WTC11 (cell line): ENCODE measurements around the gene NCF2. TPM values are rescaled to one million over a fixed set of nuclear protein-coding genes. Genes with fewer than 3 reads are reported as not detected.

Experiments used
- CBFB ChIP-seq: sonication (generic); formaldehyde crosslinking; IDR thresholded peaks from 2 replicates; pipeline ENCODE4 v1.8.1; 2022; ENCODE audit warnings: mild to moderate bottlenecking, low read depth, missing genetic modification reagents
- CREM ChIP-seq: sonication (generic); formaldehyde crosslinking; IDR thresholded peaks from 2 replicates; pipeline ENCODE4 v1.8.1; 2022; ENCODE audit warnings: mild to moderate bottlenecking, missing genetic modification reagents, moderate library complexity
- FOXP1 ChIP-seq: sonication (generic); formaldehyde crosslinking; IDR thresholded peaks from 2 replicates; pipeline ENCODE4 v1.8.0; 2022; ENCODE audit warnings: missing genetic modification reagents, mild to moderate bottlenecking, moderate library complexity, borderline replicate concordance
- IRF2 ChIP-seq: sonication (generic); formaldehyde crosslinking; IDR thresholded peaks from 2 replicates; pipeline ENCODE4 v1.8.0; 2022; ENCODE audit warnings: low read depth, missing genetic modification reagents, borderline replicate concordance
- JAZF1 ChIP-seq: fragments of 250-450 bp; sonication (Bioruptor Pico); IDR thresholded peaks from 2 replicates; pipeline ENCODE4 v1.9.0; 2021; ENCODE audit warnings: moderate library complexity, mild to moderate bottlenecking, inconsistent platforms
- NFATC4 ChIP-seq: fragments of 250-450 bp; sonication (Bioruptor Pico); IDR thresholded peaks from 2 replicates; pipeline ENCODE4 v1.9.0; 2021; ENCODE audit warnings: mild to moderate bottlenecking
- NFYB ChIP-seq: sonication (generic); formaldehyde crosslinking; conservative IDR thresholded peaks from 2 replicates; pipeline ENCODE4 v1.8.0; 2022; ENCODE audit warnings: low read depth, missing genetic modification reagents
- OVOL2 ChIP-seq: fragments of 250-450 bp; sonication (Bioruptor Pico); IDR thresholded peaks from 2 replicates; pipeline ENCODE4 v1.9.0; 2021; ENCODE audit warnings: mild to moderate bottlenecking, borderline replicate concordance
- PRRX2 ChIP-seq: fragments of 250-450 bp; sonication (Bioruptor Pico); IDR thresholded peaks from 2 replicates; pipeline ENCODE4 v1.8.0; 2021; ENCODE audit warnings: mild to moderate bottlenecking
- SMAD3 ChIP-seq: sonication (generic); formaldehyde crosslinking; IDR thresholded peaks from 2 replicates; pipeline ENCODE4 v1.8.0; 2022; ENCODE audit warnings: missing genetic modification reagents, mild to moderate bottlenecking, borderline replicate concordance
- SMAD4 ChIP-seq: sonication (generic); formaldehyde crosslinking; IDR thresholded peaks from 2 replicates; pipeline ENCODE4 v1.8.0; 2022; ENCODE audit warnings: mild to moderate bottlenecking, missing genetic modification reagents
- SOX15 ChIP-seq: fragments of 250-450 bp; sonication (Bioruptor Pico); IDR thresholded peaks from 2 replicates; pipeline ENCODE4 v1.9.0; 2021; ENCODE audit warnings: mild to moderate bottlenecking
- SP1 ChIP-seq: sonication (generic); formaldehyde crosslinking; conservative IDR thresholded peaks from 2 replicates; pipeline ENCODE4 v1.8.1; 2022; ENCODE audit warnings: missing genetic modification reagents
- STAT6 ChIP-seq: sonication (generic); formaldehyde crosslinking; conservative IDR thresholded peaks from 2 replicates; pipeline ENCODE4 v1.8.1; 2023; ENCODE audit warnings: mild to moderate bottlenecking, low read depth, missing genetic modification reagents, moderate library complexity
- TCF7 ChIP-seq: sonication (generic); formaldehyde crosslinking; IDR thresholded peaks from 2 replicates; pipeline ENCODE4 v1.8.0; 2022; ENCODE audit warnings: mild to moderate bottlenecking, low read depth, missing genetic modification reagents, moderate library complexity
- TEAD1 ChIP-seq: sonication (generic); formaldehyde crosslinking; IDR thresholded peaks from 2 replicates; pipeline ENCODE4 v1.8.0; 2022; ENCODE audit warnings: mild to moderate bottlenecking, missing genetic modification reagents
- TEAD4 ChIP-seq: sonication (generic); formaldehyde crosslinking; IDR thresholded peaks from 2 replicates; pipeline ENCODE4 v1.8.0; 2022; ENCODE audit warnings: mild to moderate bottlenecking, missing genetic modification reagents
- ZNF263 ChIP-seq: sonication (generic); formaldehyde crosslinking; IDR thresholded peaks from 2 replicates; pipeline ENCODE4 v1.8.1; 2022; ENCODE audit warnings: low read depth, mild to moderate bottlenecking, moderate library complexity, missing genetic modification reagents
- ZNF396 ChIP-seq: fragments of 250-450 bp; sonication (Bioruptor Pico); IDR thresholded peaks from 2 replicates; pipeline ENCODE4 v1.8.0; 2021; ENCODE audit warnings: mild to moderate bottlenecking, moderate library complexity, borderline replicate concordance
- ZNF425 ChIP-seq: fragments of 250-450 bp; sonication (Bioruptor Pico); conservative IDR thresholded peaks from 2 replicates; pipeline ENCODE4 v1.9.0; 2021; ENCODE audit warnings: mild to moderate bottlenecking
- ZNF512 ChIP-seq: sonication (generic); formaldehyde crosslinking; IDR thresholded peaks from 2 replicates; pipeline ENCODE4 v1.8.1; 2022; ENCODE audit warnings: missing genetic modification reagents, borderline replicate concordance
- ZNF671 ChIP-seq: fragments of 250-450 bp; sonication (Bioruptor Pico); IDR thresholded peaks from 2 replicates; pipeline ENCODE4 v1.8.0; 2021; ENCODE audit warnings: mild to moderate bottlenecking
- ZSCAN18 ChIP-seq: fragments of 250-450 bp; sonication (Bioruptor Pico); IDR thresholded peaks from 2 replicates; pipeline ENCODE4 v2.1.2; 2022; ENCODE audit warnings: mild to moderate bottlenecking, moderate library complexity
- total RNA-seq: library from RNA; stranded (reverse); gene quantifications from 3 replicates; pipeline ENCODE4 v1.2.3, GENCODE V29; 2021
- TF ChIP-seq, protein P1 (sequence below): fragments of 250-450 bp; sonication (Bioruptor Pico); IDR thresholded peaks from 2 replicates; pipeline ENCODE4 v1.8.0; 2021; ENCODE audit warnings: mild to moderate bottlenecking
- TF ChIP-seq, protein P2 (sequence below): sonication (generic); formaldehyde crosslinking; IDR thresholded peaks from 2 replicates; pipeline ENCODE4 v1.8.0; 2023; ENCODE audit warnings: missing genetic modification reagents, mild to moderate bottlenecking, borderline replicate concordance

NCF2 gene
- total RNA-seq, 1 experiment from 2014 or later, result 0.52 TPM

GRCh38 chr1:183635606-183636333, 45.5 kb upstream of the NCF2 start, which contains the start of gene ARPC5 (continued):
- TF ChIP-seq ZNF425 (CRISPR knock-in tag) (no peak), SMAD3 (CRISPR knock-in tag) (no peak), FOXP1 (CRISPR knock-in tag) (peak; percentile 54; the same call in 1 of the 2 replicates), TEAD4 (CRISPR knock-in tag) (no peak), ZSCAN18 (CRISPR knock-in tag) (no peak), SOX15 (CRISPR knock-in tag) (no peak), SP1 (CRISPR knock-in tag) (peak; percentile 79), NFYB (no peak), CBFB (CRISPR knock-in tag) (no peak), ZNF671 (no peak), ZNF263 (no peak), ZNF512 (no peak), ZNF396 (no peak), CREM (CRISPR knock-in tag) (0 out of 2 replicates have a peak, but pooled peaks have one; percentile 4), OVOL2 (CRISPR knock-in tag) (no peak), NFATC4 (CRISPR knock-in tag) (no peak), IRF2 (no peak), TEAD1 (CRISPR knock-in tag) (no peak), STAT6 (CRISPR knock-in tag) (no peak), JAZF1 (CRISPR knock-in tag) (no peak), PRRX2 (CRISPR knock-in tag) (no peak), TCF7 (CRISPR knock-in tag) (no peak), SMAD4 (CRISPR knock-in tag) (no peak)
- TF ChIP-seq, protein P1, sequence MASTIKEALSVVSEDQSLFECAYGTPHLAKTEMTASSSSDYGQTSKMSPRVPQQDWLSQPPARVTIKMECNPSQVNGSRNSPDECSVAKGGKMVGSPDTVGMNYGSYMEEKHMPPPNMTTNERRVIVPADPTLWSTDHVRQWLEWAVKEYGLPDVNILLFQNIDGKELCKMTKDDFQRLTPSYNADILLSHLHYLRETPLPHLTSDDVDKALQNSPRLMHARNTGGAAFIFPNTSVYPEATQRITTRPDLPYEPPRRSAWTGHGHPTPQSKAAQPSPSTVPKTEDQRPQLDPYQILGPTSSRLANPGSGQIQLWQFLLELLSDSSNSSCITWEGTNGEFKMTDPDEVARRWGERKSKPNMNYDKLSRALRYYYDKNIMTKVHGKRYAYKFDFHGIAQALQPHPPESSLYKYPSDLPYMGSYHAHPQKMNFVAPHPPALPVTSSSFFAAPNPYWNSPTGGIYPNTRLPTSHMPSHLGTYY (CRISPR knock-in tag), result no peak
- TF ChIP-seq, protein P2, sequence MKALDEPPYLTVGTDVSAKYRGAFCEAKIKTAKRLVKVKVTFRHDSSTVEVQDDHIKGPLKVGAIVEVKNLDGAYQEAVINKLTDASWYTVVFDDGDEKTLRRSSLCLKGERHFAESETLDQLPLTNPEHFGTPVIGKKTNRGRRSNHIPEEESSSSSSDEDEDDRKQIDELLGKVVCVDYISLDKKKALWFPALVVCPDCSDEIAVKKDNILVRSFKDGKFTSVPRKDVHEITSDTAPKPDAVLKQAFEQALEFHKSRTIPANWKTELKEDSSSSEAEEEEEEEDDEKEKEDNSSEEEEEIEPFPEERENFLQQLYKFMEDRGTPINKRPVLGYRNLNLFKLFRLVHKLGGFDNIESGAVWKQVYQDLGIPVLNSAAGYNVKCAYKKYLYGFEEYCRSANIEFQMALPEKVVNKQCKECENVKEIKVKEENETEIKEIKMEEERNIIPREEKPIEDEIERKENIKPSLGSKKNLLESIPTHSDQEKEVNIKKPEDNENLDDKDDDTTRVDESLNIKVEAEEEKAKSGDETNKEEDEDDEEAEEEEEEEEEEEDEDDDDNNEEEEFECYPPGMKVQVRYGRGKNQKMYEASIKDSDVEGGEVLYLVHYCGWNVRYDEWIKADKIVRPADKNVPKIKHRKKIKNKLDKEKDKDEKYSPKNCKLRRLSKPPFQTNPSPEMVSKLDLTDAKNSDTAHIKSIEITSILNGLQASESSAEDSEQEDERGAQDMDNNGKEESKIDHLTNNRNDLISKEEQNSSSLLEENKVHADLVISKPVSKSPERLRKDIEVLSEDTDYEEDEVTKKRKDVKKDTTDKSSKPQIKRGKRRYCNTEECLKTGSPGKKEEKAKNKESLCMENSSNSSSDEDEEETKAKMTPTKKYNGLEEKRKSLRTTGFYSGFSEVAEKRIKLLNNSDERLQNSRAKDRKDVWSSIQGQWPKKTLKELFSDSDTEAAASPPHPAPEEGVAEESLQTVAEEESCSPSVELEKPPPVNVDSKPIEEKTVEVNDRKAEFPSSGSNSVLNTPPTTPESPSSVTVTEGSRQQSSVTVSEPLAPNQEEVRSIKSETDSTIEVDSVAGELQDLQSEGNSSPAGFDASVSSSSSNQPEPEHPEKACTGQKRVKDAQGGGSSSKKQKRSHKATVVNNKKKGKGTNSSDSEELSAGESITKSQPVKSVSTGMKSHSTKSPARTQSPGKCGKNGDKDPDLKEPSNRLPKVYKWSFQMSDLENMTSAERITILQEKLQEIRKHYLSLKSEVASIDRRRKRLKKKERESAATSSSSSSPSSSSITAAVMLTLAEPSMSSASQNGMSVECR, result peak; percentile 62; the same call in 1 of the 2 replicates
